Activated CD8-positive, alpha-beta T cell treated with anti-CD3 and anti-CD28 coated beads for 36 hours (primary cell): Measurements from ENCODE around the gene ACADS. TPM values are rescaled to one million over a fixed set of nuclear protein-coding genes. Genes with fewer than 3 reads are reported as not detected.

Source experiments
- ATAC-seq: fragments of 200-7000 bp; cut with Tn5 transposase; one replicate; pipeline ENCODE4 v1.10.0; 2021; ENCODE audit warnings: mild to moderate bottlenecking, moderate library complexity
- CTCF ChIA-PET: fragments of 350-600 bp; sonication (Branson Sonifier 250); formaldehyde crosslinking; loops from one replicate; lab custom pipeline; 2021; ENCODE audit warnings: antibody characterized with exemption; lab: Charles Lee
- POLR2A ChIA-PET: fragments of 350-600 bp; sonication (Branson Sonifier 250); formaldehyde crosslinking; loops from one replicate; lab custom pipeline; 2021; ENCODE audit warnings: antibody characterized with exemption; lab: Charles Lee
- DNase-seq: peaks from one replicate; pipeline ENCODE4 v3.0.0-alpha.2; 2020
- H3K27ac Mint-ChIP-seq: one replicate; pipeline ENCODE4 v1.8.0; 2021; ENCODE audit warnings: mild to moderate bottlenecking, mixed read lengths
- H3K27me3 Mint-ChIP-seq: one replicate; pipeline ENCODE4 v1.8.0; 2021; ENCODE audit warnings: mixed read lengths
- H3K36me3 Mint-ChIP-seq: one replicate; pipeline ENCODE4 v1.8.0; 2021; ENCODE audit warnings: low read depth, mixed read lengths
- H3K4me1 Mint-ChIP-seq: one replicate; pipeline ENCODE4 v1.8.0; 2021; ENCODE audit warnings: low read depth, mixed read lengths
- H3K4me3 Mint-ChIP-seq: one replicate; pipeline ENCODE4 v1.8.0; 2021; ENCODE audit warnings: mild to moderate bottlenecking, moderate library complexity, mixed read lengths
- H3K9me3 Mint-ChIP-seq: one replicate; pipeline ENCODE4 v1.8.0; 2021; ENCODE audit warnings: mixed read lengths
- intact Hi-C: fragments of 100-400 bp; cut with micrococcal nuclease; formaldehyde crosslinking; loops from one replicate; pipeline ENCODE4 v1.10.0; 2022
- total RNA-seq, 2 experiments: library from RNA; stranded (reverse); gene quantifications; one replicate each; pipeline ENCODE4 v1.2.3, GENCODE V29; 2021
- TF ChIP-seq, protein P1 (sequence below): fragments of 200-600 bp; IDR thresholded peaks from one replicate; pipeline ENCODE4 v1.8.0; 2022; ENCODE audit warnings: antibody characterized with exemption, mild to moderate bottlenecking

ACADS gene
- total RNA-seq, 2 experiments from 2014 or later: 17.4 to 18.1 TPM

DNA sequence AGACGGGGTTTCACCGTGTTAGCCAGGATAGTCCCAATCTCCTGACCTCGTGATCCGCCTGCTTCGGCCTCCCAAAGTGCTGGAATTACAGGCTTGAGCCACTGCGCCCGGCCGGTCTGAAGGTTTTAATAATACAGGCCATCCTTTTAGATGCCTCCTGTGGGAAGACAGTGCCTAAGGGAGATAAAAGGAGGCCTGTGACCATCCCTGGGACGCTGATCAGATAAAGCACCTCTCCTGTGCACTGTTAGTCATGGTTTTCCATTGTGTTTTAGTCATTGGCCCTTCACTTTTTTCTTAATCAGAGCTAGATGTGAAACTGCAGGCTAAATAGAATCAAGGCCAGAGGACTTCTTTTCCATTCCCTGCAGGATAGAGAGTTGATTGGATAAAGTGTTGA, 7.6 kb upstream of the ACADS start:
- Mint-ChIP-seq H3K27me3 (no peaks in the 10 kb centered on the region), H3K27ac (no peak overlapping the region), H3K4me3 (no peak overlapping the region), H3K4me1 (peaks cover 16% of the 10 kb centered on the region), H3K9me3 (no peaks in the 10 kb centered on the region), H3K36me3 (peaks cover 56% of the 10 kb centered on the region)
- ATAC-seq (no peak), DNase-seq (no peak)
- ChIA-PET CTCF (interaction anchor here (5.4 kb wide), 1 partner anchor 70 kb away, joined by 40 read pairs; no protein-coding TSS in a partner anchor), POLR2A (no interaction called here)
- TF ChIP-seq, protein P1, sequence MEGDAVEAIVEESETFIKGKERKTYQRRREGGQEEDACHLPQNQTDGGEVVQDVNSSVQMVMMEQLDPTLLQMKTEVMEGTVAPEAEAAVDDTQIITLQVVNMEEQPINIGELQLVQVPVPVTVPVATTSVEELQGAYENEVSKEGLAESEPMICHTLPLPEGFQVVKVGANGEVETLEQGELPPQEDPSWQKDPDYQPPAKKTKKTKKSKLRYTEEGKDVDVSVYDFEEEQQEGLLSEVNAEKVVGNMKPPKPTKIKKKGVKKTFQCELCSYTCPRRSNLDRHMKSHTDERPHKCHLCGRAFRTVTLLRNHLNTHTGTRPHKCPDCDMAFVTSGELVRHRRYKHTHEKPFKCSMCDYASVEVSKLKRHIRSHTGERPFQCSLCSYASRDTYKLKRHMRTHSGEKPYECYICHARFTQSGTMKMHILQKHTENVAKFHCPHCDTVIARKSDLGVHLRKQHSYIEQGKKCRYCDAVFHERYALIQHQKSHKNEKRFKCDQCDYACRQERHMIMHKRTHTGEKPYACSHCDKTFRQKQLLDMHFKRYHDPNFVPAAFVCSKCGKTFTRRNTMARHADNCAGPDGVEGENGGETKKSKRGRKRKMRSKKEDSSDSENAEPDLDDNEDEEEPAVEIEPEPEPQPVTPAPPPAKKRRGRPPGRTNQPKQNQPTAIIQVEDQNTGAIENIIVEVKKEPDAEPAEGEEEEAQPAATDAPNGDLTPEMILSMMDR: no peak
- intact Hi-C loops: no loop called here

DNA sequence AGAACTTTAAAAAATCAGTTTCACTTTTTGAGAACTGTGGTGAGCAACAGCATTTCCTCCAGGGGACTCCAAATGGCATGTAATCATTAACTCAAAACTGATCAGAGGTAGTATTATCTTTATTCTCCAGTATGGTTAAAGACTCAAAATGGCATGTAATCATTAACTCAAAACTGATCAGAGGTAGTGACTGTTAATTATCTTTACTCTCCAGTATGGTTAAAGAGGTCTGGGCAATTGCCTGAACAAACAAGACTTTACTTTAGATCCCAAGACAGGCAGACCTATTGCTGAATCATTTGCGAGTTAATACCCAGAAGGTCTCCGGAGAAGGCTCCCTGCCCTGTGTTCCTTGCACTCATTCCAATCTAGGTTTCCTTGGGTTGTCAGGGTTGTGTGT, 6.6 kb upstream of the ACADS start:
- POLR2A ChIA-PET: no interaction called here
- H3K36me3 Mint-ChIP-seq: peaks cover 53% of the 10 kb centered on the region
- TF ChIP-seq, protein P1: no peak
- H3K27ac Mint-ChIP-seq: no peak overlapping the region
- DNase-seq (no peak), ATAC-seq (no peak)
- H3K4me1 Mint-ChIP-seq: peaks cover 9% of the 10 kb centered on the region
- CTCF ChIA-PET: interaction anchor here (2.9 kb wide), 1 partner anchor 70 kb away, joined by 12 read pairs; no protein-coding TSS in a partner anchor
- H3K9me3 Mint-ChIP-seq: no peaks in the 10 kb centered on the region
- H3K27me3 Mint-ChIP-seq: no peaks in the 10 kb centered on the region
- no peak overlapping the region for H3K4me3 Mint-ChIP-seq
- intact Hi-C loops: no loop called here

- no peaks in the 10 kb centered on the region for H3K27me3 Mint-ChIP-seq
- no peaks in the 10 kb centered on the region for H3K9me3 Mint-ChIP-seq
- ATAC-seq: no peak
- no peak overlapping the region for H3K27ac Mint-ChIP-seq
- DNase-seq: no peak
- TF ChIP-seq, protein P1: no peak
- H3K4me1 Mint-ChIP-seq: peaks cover 8% of the 10 kb centered on the region
- peaks cover 50% of the 10 kb centered on the region for H3K36me3 Mint-ChIP-seq
- H3K4me3 Mint-ChIP-seq: no peak overlapping the region
- ChIA-PET CTCF (interaction anchor here (0.6 to 2.9 kb wide), 5 partner anchors 9 to 73 kb away, joined by 4 to 12 read pairs (median 5); partner anchors contain the start of gene UNC119B), POLR2A (interaction anchor here (1.3 kb wide), 1 partner anchor 8 kb away, joined by 3 read pairs; no protein-coding TSS in a partner anchor)
- intact Hi-C loops: no loop called here
Observed at GRCh38 chr12:120719496-120720233, 6.0 kb upstream of the ACADS start.

- peaks cover 45% of the 10 kb centered on the region for H3K36me3 Mint-ChIP-seq
- H3K4me1 Mint-ChIP-seq: peaks cover 12% of the 10 kb centered on the region
- CTCF ChIA-PET: interaction anchor here (0.6 to 2.9 kb wide), 5 partner anchors 10 to 74 kb away, joined by 4 to 12 read pairs (median 5); partner anchors contain the start of gene UNC119B
- no peak overlapping the region for H3K4me3 Mint-ChIP-seq
- ATAC-seq (no peak), DNase-seq (no peak)
- no peaks in the 10 kb centered on the region for H3K27me3 Mint-ChIP-seq
- TF ChIP-seq, protein P1: no peak
- POLR2A ChIA-PET: interaction anchor here (1.3 kb wide), 1 partner anchor 9 kb away, joined by 3 read pairs; no protein-coding TSS in a partner anchor
- intact Hi-C loops: no loop called here
- no peaks in the 10 kb centered on the region for H3K9me3 Mint-ChIP-seq
- H3K27ac Mint-ChIP-seq: no peak overlapping the region
Observed at GRCh38 chr12:120720234-120720986, 5.2 kb upstream of the ACADS start.
